GM18867 (cell line): Measurements from ENCODE around the gene ARHGAP21.
"Not testable (repeated sequence)": the region's sequence is repeated elsewhere in the genome, so short reads cannot be mapped to it uniquely, and the experiment has no call there.

Experiments
- ATAC-seq: cut with Tn5 transposase; IDR thresholded peaks from one replicate; pipeline ENCODE4 v1.9.1; 2021; ENCODE audit warnings: mild to moderate bottlenecking, moderate library complexity; ENCODE audit not compliant: unreplicated experiment

Gene ARHGAP21

DNA sequence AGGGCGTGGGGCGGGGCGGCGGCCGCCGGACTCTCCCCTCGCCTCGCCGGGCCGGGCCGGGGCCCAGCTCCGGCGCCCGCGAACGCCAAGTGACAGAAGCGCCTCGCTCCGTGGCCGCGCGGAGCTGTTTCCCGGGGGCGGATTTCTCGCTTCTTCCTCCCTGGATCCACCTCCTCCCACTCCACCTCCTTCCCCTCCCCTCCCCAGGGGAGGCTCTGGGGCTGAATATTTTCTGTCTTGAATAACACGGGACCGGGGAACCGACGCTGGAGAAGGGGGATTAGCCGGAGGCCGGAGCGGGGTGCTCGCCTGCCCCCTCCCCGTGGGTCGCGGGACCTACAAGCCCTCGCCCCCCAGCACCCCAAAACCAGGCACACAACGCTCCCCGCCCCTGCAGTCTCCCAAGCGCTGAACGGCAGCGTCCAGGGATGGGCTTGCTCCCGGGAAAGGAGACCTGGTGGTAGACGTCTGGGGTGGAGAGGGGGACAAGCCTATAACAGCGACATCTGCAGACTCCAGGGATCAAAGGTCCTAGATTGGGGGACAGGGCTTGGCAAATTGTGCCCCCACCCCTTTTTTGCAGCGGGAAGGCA is at the start of gene ARHGAP21:
Gene ARHGAP21, minus strand, starts transcription at position 100 of the 593 bp plus-strand sequence. CDS start 1,988 bp downstream, outside the sequence.
- peak; percentile 35 for ATAC-seq

DNA sequence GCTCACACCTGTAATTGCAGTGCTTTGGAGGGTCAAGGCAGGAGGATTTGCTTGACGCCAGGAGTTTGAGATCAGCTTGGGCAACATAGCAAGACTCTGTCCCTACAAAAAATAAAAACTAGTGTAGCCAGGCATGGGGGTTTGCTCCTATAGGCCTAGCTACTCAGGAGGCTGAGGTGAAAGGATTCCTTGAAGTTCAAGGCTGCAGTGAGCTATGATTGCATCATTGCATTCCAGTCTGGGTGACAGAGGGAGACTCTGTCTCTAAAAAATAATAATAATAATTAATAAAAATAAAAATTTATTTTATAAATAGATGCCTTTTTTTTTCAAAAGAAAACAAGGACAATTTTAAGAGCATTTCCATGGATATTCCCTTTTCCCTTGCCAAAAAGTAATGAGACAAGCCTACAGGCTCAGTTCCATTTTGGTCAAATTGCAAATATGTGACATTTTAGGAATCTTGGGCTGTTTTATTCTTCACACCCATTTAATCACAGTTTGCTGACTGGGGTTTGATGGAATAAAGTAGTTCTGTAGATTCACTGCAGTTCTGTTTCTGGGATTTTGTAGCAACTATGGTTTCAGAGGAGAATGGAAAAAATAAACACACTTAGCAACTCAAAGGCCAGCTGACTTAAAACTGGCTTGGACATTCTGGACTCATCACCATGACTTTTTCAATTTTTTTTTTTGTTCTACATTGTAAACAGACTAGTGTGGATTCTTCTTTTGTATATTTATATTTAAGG is 48.4 kb upstream of the ARHGAP21 start:
- no peak for ATAC-seq

GRCh38 chr10:24764991-24765390 is 41.3 kb upstream of the ARHGAP21 start:
- ATAC-seq, result not testable (repeated sequence)

GRCh38 chr10:24762966-24763623 is 39.4 kb upstream of the ARHGAP21 start:
- ATAC-seq, result no peak

- no peak for ATAC-seq
These were observed 38.7 kb upstream of the ARHGAP21 start for GRCh38 chr10:24762161-24762924.

GRCh38 chr10:24759672-24760071 is 36.0 kb upstream of the ARHGAP21 start:
- ATAC-seq, result no peak

DNA sequence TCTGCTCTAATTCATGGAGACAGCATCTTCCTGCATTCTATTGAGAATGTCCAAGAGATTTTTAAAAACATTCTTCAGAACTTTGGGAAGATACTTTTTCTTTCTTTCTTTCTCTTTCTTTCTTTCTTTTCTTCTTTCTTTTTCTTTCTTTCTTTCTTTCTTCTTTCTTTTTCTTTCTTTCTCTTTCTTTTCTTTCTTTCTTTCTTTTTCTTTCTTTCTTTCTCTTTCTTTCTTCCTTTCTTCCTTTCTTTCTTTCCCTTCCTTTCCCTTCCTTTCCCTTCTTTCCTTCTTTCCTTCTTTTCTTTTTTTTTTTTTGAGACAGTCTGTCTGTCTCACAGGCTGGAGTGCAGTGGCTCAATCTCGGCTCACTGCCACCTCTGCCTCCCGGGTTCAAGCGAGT is 34.6 kb upstream of the ARHGAP21 start:
- not testable (repeated sequence) for ATAC-seq

GRCh38 chr10:24756283-24756682 is 32.6 kb upstream of the ARHGAP21 start:
- ATAC-seq, result no peak

- no peak for ATAC-seq
These were observed 28.0 kb upstream of the ARHGAP21 start for GRCh38 chr10:24751716-24752115.

GRCh38 chr10:24750695-24751094 is 27.0 kb upstream of the ARHGAP21 start:
- ATAC-seq, result no peak

- ATAC-seq, result no peak
These were observed 24.5 kb upstream of the ARHGAP21 start for GRCh38 chr10:24748214-24748613.

DNA sequence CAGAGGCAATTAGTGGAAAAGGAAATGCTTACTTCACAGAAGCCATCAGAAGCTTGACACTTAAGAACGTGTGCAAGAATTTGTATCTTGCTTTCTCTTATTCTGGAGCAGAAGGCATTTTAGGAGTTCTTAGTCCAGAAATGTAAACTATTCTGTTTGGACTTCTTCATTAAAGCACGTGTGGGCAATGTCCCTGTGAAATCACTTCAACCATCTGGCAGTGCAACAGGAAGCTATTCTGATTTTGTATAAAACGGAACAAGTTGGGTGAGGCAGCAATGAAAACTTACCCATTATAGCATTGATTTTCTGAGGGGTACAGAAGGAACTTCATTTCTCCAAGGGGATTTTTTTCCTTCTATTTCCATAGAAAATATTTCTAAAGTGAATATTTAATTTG is 21.3 kb upstream of the ARHGAP21 start:
- no peak for ATAC-seq

GRCh38 chr10:24740714-24741113 is 17.0 kb upstream of the ARHGAP21 start:
- ATAC-seq, result no peak

DNA sequence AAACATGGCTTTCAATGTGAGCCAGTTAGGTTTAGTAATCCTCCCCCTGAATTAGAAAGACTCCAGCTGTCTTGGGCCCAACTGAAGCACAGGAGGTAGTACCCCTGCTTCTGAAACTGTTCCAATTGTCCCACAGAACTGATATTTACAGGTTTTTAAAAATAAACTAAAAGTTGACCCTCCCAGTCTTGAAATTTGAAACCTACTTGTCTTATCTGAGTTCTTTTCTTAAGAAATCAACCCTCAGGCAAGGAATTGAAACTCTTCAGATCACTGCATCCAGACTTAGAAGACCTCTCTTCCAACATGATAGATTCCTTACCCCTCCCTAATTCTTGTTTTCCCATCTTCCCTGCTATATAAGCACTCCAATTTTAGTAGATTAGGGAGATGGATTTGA is 13.3 kb upstream of the ARHGAP21 start:
- no peak for ATAC-seq

GRCh38 chr10:24731942-24732341 is 8.3 kb upstream of the ARHGAP21 start:
- ATAC-seq, result no peak

DNA sequence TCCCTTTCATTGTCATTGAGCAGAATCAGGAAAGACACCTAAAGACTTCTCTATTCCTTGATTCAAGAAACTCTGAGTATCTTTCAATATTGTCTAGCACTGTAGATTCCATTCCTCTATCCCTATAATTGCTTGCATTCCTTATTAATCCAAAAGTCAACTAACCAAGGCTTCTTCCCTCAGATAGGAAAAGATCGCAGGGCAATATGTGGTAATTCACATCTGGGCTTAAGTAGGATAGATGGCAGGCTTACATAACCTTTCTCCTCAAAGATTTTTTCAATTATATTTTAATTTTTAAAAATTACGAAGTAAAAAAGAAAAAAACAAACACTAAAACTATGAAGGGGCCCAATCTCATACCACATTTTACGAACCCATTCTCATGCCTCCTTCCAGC is 7.1 kb upstream of the ARHGAP21 start:
- ATAC-seq, result no peak

DNA sequence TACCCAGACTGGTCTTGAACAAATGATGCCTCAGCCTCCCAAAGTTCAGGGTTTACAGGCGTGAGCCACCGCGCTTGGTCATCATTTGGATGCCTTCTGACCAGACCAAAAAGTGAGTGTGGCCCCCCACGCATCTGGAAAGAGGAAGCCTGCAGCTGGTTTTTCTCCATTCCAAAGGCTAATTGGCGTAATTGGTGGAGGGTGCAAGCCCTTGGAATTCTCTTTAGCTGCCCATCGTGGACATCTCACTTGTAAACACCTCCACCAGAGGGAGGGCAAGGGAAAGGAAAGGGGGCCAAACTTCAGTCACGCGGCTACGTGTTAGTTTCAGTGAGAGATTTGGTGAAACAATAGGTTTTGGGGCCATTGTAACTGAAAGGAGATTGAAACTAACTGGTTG is 4.1 kb upstream of the ARHGAP21 start:
- ATAC-seq, result no peak

GRCh38 chr10:24726626-24727025 is 2.9 kb upstream of the ARHGAP21 start:
- no peak for ATAC-seq

- not testable (repeated sequence) for ATAC-seq
These were observed 2.3 kb upstream of the ARHGAP21 start for GRCh38 chr10:24726029-24726428.

- peak; percentile 82 for ATAC-seq
These were observed 918 bp upstream of the ARHGAP21 start for GRCh38 chr10:24724381-24725228.
